C1 segment of cervical spinal cord (tissue), 14 donors: ENCODE data around the gene RHBG.

Source experiments
- DNase-seq, 14 donors: peaks; one replicate each; lab custom pipeline; 2025; lab: John Stamatoyannopoulos, UW

RHBG gene

GRCh38 chr1:156423422-156424352 is 54.7 kb downstream of the RHBG start:
- no peak for DNase-seq

GRCh38 chr1:156424806-156425432 is 55.9 kb downstream of the RHBG start:
- no peak for DNase-seq

- DNase-seq, result no peak
Observed at GRCh38 chr1:156425943-156426342, 56.9 kb downstream of the RHBG start.

GRCh38 chr1:156427957-156428356 is 58.9 kb downstream of the RHBG start:
- no peak for DNase-seq

- DNase-seq, result no peak
Observed at GRCh38 chr1:156428746-156429288, 59.8 kb downstream of the RHBG start.

- peak in 4 of 14 donors; percentile 37 to 53 (median 49) for DNase-seq
Observed at GRCh38 chr1:156429313-156430060, 60.5 kb downstream of the RHBG start.

GRCh38 chr1:156430303-156430702 is 61.3 kb downstream of the RHBG start:
- DNase-seq, result peak in 5 of 14 donors; percentile 36 to 58 (median 56)

GRCh38 chr1:156430866-156431265 is 61.9 kb downstream of the RHBG start:
- peak in 3 of 14 donors; percentile 34 to 58 (median 45) for DNase-seq

- DNase-seq, result no peak
Observed at GRCh38 chr1:156431366-156431765, 62.4 kb downstream of the RHBG start.

GRCh38 chr1:156431769-156432668 is 63.0 kb downstream of the RHBG start:
- DNase-seq, result peak in 1 of 14 donors; percentile 36

GRCh38 chr1:156432669-156433018 is 63.6 kb downstream of the RHBG start:
- DNase-seq, result no peak

GRCh38 chr1:156433032-156433431 is 64.0 kb downstream of the RHBG start:
- DNase-seq, result no peak

GRCh38 chr1:156433602-156434001 is 64.6 kb downstream of the RHBG start:
- DNase-seq, result no peak
